Prostate gland (tissue), 2 donors: ENCODE measurements around the gene ADARB1.

ENCODE experiments used
- POLR2A ChIP-seq: fragments of 450-650 bp; IDR thresholded peaks from one replicate; pipeline ENCODE4 v1.6.1; 2016; ENCODE audit warnings: antibody characterized with exemption, mild to moderate bottlenecking
- TF ChIP-seq, protein P1 (sequence below), 4 experiments: fragments of 200-600 bp in 2 of 4; fragments of 450-650 bp in 2 of 4; sonication (generic) in 2 of 4; IDR thresholded peaks; 1 replicate in 3 of 4; 2 replicates in 1 of 4; pipeline ENCODE4 v1.5.1; 2016 to 2019; ENCODE audit warnings: antibody characterized with exemption in 4 of 4, mild to moderate bottlenecking in 2 of 4, moderate library complexity in 2 of 4

GRCh38 chr21:45030682-45031570, 43.5 kb upstream of the ADARB1 start:
- TF ChIP-seq, protein P1, sequence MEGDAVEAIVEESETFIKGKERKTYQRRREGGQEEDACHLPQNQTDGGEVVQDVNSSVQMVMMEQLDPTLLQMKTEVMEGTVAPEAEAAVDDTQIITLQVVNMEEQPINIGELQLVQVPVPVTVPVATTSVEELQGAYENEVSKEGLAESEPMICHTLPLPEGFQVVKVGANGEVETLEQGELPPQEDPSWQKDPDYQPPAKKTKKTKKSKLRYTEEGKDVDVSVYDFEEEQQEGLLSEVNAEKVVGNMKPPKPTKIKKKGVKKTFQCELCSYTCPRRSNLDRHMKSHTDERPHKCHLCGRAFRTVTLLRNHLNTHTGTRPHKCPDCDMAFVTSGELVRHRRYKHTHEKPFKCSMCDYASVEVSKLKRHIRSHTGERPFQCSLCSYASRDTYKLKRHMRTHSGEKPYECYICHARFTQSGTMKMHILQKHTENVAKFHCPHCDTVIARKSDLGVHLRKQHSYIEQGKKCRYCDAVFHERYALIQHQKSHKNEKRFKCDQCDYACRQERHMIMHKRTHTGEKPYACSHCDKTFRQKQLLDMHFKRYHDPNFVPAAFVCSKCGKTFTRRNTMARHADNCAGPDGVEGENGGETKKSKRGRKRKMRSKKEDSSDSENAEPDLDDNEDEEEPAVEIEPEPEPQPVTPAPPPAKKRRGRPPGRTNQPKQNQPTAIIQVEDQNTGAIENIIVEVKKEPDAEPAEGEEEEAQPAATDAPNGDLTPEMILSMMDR (IDR thresholded peaks at IDR 0.05) = no peak
- TF ChIP-seq POLR2A = no peak
